ENCODE data around the gene EPB41L5. TPM values are rescaled to one million over a fixed set of nuclear protein-coding genes. Genes with fewer than 3 reads are reported as not detected.

EPB41L5 gene
- total and polyA plus RNA-seq, 9 of the 15 experiments (the other 6 are each of a cell fraction or from before 2014, with no cell fraction given) = 2.3 to 14.1 (median 8.2) TPM

DNA sequence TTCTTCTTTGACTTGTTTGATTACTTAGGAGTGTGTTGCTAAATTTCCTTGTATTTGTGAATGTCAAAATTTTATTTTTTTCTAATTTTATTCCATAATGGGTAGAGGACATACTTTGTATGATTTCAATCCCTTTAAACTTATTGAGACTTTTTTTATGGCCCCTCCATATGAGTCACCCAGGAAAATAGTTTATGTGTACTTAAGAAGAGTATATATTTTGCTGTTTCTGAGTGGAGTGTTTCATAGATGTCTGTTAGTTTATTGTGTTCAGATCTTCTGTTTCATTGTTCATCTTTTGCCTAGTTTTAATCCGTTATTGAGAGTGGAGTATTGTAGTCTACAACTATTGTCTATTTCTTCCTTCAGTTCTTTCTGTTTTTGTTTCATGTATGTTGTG lies 81.9 kb downstream of the EPB41L5 start:
- no peak for ATAC-seq
- no peaks in the 10 kb centered on the region for H3K27me3 ChIP-seq (ENCODE audit: control insufficient read depth in 2 of 2, insufficient read depth in 2 of 2, low read length in 2 of 2)
- H3K4me2 ChIP-seq (ENCODE audit: insufficient read depth, low read length) = no peak overlapping the region
- H3K79me2 ChIP-seq (ENCODE audit: control insufficient read depth, insufficient read depth, low read length) = no peaks in the 10 kb centered on the region
- in situ Hi-C loops (cut with MboI) (no loop called here), intact Hi-C loops (cut with micrococcal nuclease) (no loop called here)
- no peaks in the 10 kb centered on the region for H3K36me3 ChIP-seq (ENCODE audit: control insufficient read depth, insufficient read depth, low read length)
- BruUV-seq (replicated peaks) = no TSS peak
- no peaks in the 10 kb centered on the region for H3K9me3 ChIP-seq (replicated peaks; ENCODE audit: control insufficient read depth, insufficient read depth, low read depth, low read length)
- no peaks in the 10 kb centered on the region for H3K9me1 ChIP-seq (ENCODE audit: control insufficient read depth, insufficient read depth, low read length)
- no peak overlapping the region for H3K4me3 ChIP-seq
- WGBS (ENCODE audit: insufficient coverage, low coverage, missing lambda C conversion rate) = 42% methylated on average over 1 of the region's 1 CpG
- ChIA-PET CTCF (ENCODE audit: low intra/inter-chr PET ratio) (no interaction called here), POLR2A (no interaction called here)
- FAIRE-seq = peak; percentile 6
- no peak overlapping the region for H3K9ac ChIP-seq (ENCODE audit: insufficient read depth in 1 of 2, low read depth in 2 of 2, low read length in 2 of 2)
- H3K4me1 ChIP-seq (replicated peaks in 1 of 2; ENCODE audit: control insufficient read depth in 2 of 2, insufficient read depth in 2 of 2, low read length in 2 of 2) = no peaks in the 10 kb centered on the region
- DNase-seq (ENCODE audit: extremely low read depth in 1 of 4, low spot score in 3 of 4) = no peak
- no peak overlapping the region for H2AFZ ChIP-seq (ENCODE audit: low read depth, low read length)
- H4K20me1 ChIP-seq (replicated peaks; ENCODE audit: control insufficient read depth, insufficient read depth, low read length) = no peaks in the 10 kb centered on the region
- H3K27ac ChIP-seq (ENCODE audit: extremely low read depth, low read depth, low read length) = no peak overlapping the region
- TF ChIP-seq XRCC4 (IDR thresholded peaks at IDR 0.05; ENCODE audit: extremely low read depth, insufficient read depth, insufficient read length) = no peak
- no peak for TF ChIP-seq POLR2H (tag; IDR thresholded peaks at IDR 0.05; ENCODE audit: low read depth)
- TF ChIP-seq, protein P1, sequence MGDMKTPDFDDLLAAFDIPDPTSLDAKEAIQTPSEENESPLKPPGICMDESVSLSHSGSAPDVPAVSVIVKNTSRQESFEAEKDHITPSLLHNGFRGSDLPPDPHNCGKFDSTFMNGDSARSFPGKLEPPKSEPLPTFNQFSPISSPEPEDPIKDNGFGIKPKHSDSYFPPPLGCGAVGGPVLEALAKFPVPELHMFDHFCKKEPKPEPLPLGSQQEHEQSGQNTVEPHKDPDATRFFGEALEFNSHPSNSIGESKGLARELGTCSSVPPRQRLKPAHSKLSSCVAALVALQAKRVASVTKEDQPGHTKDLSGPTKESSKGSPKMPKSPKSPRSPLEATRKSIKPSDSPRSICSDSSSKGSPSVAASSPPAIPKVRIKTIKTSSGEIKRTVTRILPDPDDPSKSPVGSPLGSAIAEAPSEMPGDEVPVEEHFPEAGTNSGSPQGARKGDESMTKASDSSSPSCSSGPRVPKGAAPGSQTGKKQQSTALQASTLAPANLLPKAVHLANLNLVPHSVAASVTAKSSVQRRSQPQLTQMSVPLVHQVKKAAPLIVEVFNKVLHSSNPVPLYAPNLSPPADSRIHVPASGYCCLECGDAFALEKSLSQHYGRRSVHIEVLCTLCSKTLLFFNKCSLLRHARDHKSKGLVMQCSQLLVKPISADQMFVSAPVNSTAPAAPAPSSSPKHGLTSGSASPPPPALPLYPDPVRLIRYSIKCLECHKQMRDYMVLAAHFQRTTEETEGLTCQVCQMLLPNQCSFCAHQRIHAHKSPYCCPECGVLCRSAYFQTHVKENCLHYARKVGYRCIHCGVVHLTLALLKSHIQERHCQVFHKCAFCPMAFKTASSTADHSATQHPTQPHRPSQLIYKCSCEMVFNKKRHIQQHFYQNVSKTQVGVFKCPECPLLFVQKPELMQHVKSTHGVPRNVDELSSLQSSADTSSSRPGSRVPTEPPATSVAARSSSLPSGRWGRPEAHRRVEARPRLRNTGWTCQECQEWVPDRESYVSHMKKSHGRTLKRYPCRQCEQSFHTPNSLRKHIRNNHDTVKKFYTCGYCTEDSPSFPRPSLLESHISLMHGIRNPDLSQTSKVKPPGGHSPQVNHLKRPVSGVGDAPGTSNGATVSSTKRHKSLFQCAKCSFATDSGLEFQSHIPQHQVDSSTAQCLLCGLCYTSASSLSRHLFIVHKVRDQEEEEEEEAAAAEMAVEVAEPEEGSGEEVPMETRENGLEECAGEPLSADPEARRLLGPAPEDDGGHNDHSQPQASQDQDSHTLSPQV (IDR thresholded peaks at IDR 0.05) = no peak
- no peak for TF ChIP-seq SOX6 (IDR thresholded peaks at IDR 0.05)
- TF ChIP-seq EP300 (IDR thresholded peaks at IDR 0.05; ENCODE audit: low read length) = no peak
- TF ChIP-seq, protein P2, sequence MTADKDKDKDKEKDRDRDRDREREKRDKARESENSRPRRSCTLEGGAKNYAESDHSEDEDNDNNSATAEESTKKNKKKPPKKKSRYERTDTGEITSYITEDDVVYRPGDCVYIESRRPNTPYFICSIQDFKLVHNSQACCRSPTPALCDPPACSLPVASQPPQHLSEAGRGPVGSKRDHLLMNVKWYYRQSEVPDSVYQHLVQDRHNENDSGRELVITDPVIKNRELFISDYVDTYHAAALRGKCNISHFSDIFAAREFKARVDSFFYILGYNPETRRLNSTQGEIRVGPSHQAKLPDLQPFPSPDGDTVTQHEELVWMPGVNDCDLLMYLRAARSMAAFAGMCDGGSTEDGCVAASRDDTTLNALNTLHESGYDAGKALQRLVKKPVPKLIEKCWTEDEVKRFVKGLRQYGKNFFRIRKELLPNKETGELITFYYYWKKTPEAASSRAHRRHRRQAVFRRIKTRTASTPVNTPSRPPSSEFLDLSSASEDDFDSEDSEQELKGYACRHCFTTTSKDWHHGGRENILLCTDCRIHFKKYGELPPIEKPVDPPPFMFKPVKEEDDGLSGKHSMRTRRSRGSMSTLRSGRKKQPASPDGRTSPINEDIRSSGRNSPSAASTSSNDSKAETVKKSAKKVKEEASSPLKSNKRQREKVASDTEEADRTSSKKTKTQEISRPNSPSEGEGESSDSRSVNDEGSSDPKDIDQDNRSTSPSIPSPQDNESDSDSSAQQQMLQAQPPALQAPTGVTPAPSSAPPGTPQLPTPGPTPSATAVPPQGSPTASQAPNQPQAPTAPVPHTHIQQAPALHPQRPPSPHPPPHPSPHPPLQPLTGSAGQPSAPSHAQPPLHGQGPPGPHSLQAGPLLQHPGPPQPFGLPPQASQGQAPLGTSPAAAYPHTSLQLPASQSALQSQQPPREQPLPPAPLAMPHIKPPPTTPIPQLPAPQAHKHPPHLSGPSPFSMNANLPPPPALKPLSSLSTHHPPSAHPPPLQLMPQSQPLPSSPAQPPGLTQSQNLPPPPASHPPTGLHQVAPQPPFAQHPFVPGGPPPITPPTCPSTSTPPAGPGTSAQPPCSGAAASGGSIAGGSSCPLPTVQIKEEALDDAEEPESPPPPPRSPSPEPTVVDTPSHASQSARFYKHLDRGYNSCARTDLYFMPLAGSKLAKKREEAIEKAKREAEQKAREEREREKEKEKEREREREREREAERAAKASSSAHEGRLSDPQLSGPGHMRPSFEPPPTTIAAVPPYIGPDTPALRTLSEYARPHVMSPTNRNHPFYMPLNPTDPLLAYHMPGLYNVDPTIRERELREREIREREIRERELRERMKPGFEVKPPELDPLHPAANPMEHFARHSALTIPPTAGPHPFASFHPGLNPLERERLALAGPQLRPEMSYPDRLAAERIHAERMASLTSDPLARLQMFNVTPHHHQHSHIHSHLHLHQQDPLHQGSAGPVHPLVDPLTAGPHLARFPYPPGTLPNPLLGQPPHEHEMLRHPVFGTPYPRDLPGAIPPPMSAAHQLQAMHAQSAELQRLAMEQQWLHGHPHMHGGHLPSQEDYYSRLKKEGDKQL (CRISPR knock-in tag; IDR thresholded peaks at IDR 0.05; ENCODE audit: borderline replicate concordance) = no peak
- TF ChIP-seq ZNF212 (CRISPR knock-in tag; IDR thresholded peaks at IDR 0.05) = no peak
- TF ChIP-seq EZH2 (IDR thresholded peaks at IDR 0.05; ENCODE audit: borderline replicate concordance, low read depth, low read length) = no peak
- no peak for TF ChIP-seq TCF7L2 (IDR thresholded peaks at IDR 0.05; ENCODE audit: low read depth, low read length)
- no peak for TF ChIP-seq ZNF551 (CRISPR knock-in tag; IDR thresholded peaks at IDR 0.05)
- no peak for TF ChIP-seq BCOR (IDR thresholded peaks at IDR 0.05)
